Stimulated activated CD8-positive, alpha-beta memory T cell treated with anti-CD3 and anti-CD28 coated beads, Interleukin-7, amount 100 ng/mL, for 1 hour (primary cell): ENCODE measurements around the gene MCF2L2.
"Not testable (repeated sequence)": the region's sequence is repeated elsewhere in the genome, so short reads cannot be mapped to it uniquely, and the experiment has no call there.

ENCODE experiments used
- DNase-seq, 2 donors: peaks; one replicate each; pipeline ENCODE4 v3.0.0-alpha.2; 2020; ENCODE audit warnings: low read depth in 2 of 2

MCF2L2 gene

GRCh38 chr3:183428447-183429211 is at the start of gene MCF2L2:
Gene MCF2L2, minus strand, starts transcription at chr3:183428619. Its CDS starts 642 bp downstream, at chr3:183427977.
- peak; percentile 24 to 52 for DNase-seq

- DNase-seq, result no peak
Measured at GRCh38 chr3:183477801-183478456, 49.5 kb upstream of the MCF2L2 start.

GRCh38 chr3:183475764-183476162 is 47.3 kb upstream of the MCF2L2 start:
- not testable (repeated sequence) for DNase-seq

GRCh38 chr3:183475016-183475763 is 46.8 kb upstream of the MCF2L2 start:
- no peak for DNase-seq

GRCh38 chr3:183473969-183474368 is 45.5 kb upstream of the MCF2L2 start:
- no peak for DNase-seq

GRCh38 chr3:183472155-183472554 is 43.7 kb upstream of the MCF2L2 start:
- DNase-seq, result no peak

GRCh38 chr3:183468424-183468823 is 40.0 kb upstream of the MCF2L2 start:
- no peak for DNase-seq

- no peak for DNase-seq
Measured at GRCh38 chr3:183466575-183466974, 38.2 kb upstream of the MCF2L2 start.

- not testable (repeated sequence) for DNase-seq
Measured at GRCh38 chr3:183465710-183466109, 37.3 kb upstream of the MCF2L2 start.

GRCh38 chr3:183464480-183464879 is 36.1 kb upstream of the MCF2L2 start:
- no peak for DNase-seq

- DNase-seq, result no peak
Measured at GRCh38 chr3:183460081-183461055, 31.9 kb upstream of the MCF2L2 start.

GRCh38 chr3:183455089-183455488 is 26.7 kb upstream of the MCF2L2 start:
- DNase-seq, result no peak

GRCh38 chr3:183454064-183454463 is 25.6 kb upstream of the MCF2L2 start:
- no peak for DNase-seq

- no peak for DNase-seq
Measured at GRCh38 chr3:183449791-183450190, 21.4 kb upstream of the MCF2L2 start.

GRCh38 chr3:183449391-183449790 is 21.0 kb upstream of the MCF2L2 start:
- no peak for DNase-seq

- DNase-seq, result no peak
Measured at GRCh38 chr3:183448369-183449128, 20.1 kb upstream of the MCF2L2 start.

- DNase-seq, result peak; percentile 35 to 39
Measured at GRCh38 chr3:183447206-183448001, 19.0 kb upstream of the MCF2L2 start.

- no peak for DNase-seq
Measured at GRCh38 chr3:183446838-183447205, 18.4 kb upstream of the MCF2L2 start.

GRCh38 chr3:183444748-183445147 is 16.3 kb upstream of the MCF2L2 start:
- DNase-seq, result no peak
